ENCODE data around the gene LCTL. TPM values are rescaled to one million over a fixed set of nuclear protein-coding genes. Genes with fewer than 3 reads are reported as not detected.

LCTL gene
- total RNA-seq, 6 experiments from 2014 or later, result 0.12 to 0.76 (median 0.74) TPM

- peak; percentile 58 for DNase-seq
These were observed 8.2 kb upstream of the LCTL start for GRCh38 chr15:66573719-66574595.

GRCh38 chr15:66573348-66573718 lies 7.5 kb upstream of the LCTL start:
- DNase-seq, result no peak
- H3K9me3 Mint-ChIP-seq, result no peaks in the 10 kb centered on the region
- peaks cover 28% of the 10 kb centered on the region for H3K4me1 Mint-ChIP-seq (ENCODE audit: low read depth)
- no peaks in the 10 kb centered on the region for H3K36me3 Mint-ChIP-seq (ENCODE audit: low read depth)
- 0 out of 2 replicates have a peak, but pooled peaks cover 3% of the 10 kb centered on the region for H3K27me3 Mint-ChIP-seq (ENCODE audit: insufficient read depth)
- H3K27ac Mint-ChIP-seq, result no peak overlapping the region
- H3K4me3 Mint-ChIP-seq, result no peak overlapping the region
- TF ChIP-seq CTCF (IDR thresholded peaks at IDR 0.05), result no peak

More at GRCh38 chr15:66573719-66574595, 8.2 kb upstream of the LCTL start:
- peaks cover 31% of the 10 kb centered on the region for H3K4me1 Mint-ChIP-seq (ENCODE audit: low read depth)
- peak overlapping the region; percentile 48 for H3K4me3 Mint-ChIP-seq
- no peaks in the 10 kb centered on the region for H3K36me3 Mint-ChIP-seq (ENCODE audit: low read depth)
- H3K27me3 Mint-ChIP-seq (ENCODE audit: insufficient read depth), result 0 out of 2 replicates have a peak, but pooled peaks cover 3% of the 10 kb centered on the region
- TF ChIP-seq CTCF (IDR thresholded peaks at IDR 0.05), result no peak
- H3K9me3 Mint-ChIP-seq, result no peaks in the 10 kb centered on the region
- peak overlapping the region; percentile 64 for H3K27ac Mint-ChIP-seq

GRCh38 chr15:66572146-66572545 lies 6.3 kb upstream of the LCTL start:
- Mint-ChIP-seq H3K4me3 (no peak overlapping the region), H3K9me3 (no peaks in the 10 kb centered on the region), H3K27ac (no peak overlapping the region), H3K27me3 (ENCODE audit: insufficient read depth) (no peaks in the 10 kb centered on the region), H3K4me1 (ENCODE audit: low read depth) (peaks cover 21% of the 10 kb centered on the region), H3K36me3 (ENCODE audit: low read depth) (no peaks in the 10 kb centered on the region)
- DNase-seq, result no peak
- no peak for TF ChIP-seq CTCF (IDR thresholded peaks at IDR 0.05)

- no peak overlapping the region for H3K27ac Mint-ChIP-seq
- H3K36me3 Mint-ChIP-seq (ENCODE audit: low read depth), result no peaks in the 10 kb centered on the region
- DNase-seq, result no peak
- no peaks in the 10 kb centered on the region for H3K9me3 Mint-ChIP-seq
- no peak for TF ChIP-seq CTCF (IDR thresholded peaks at IDR 0.05)
- H3K4me3 Mint-ChIP-seq, result no peak overlapping the region
- peaks cover 2% of the 10 kb centered on the region; the same call in 1 of the 2 replicates for H3K27me3 Mint-ChIP-seq (ENCODE audit: insufficient read depth)
- H3K4me1 Mint-ChIP-seq (ENCODE audit: low read depth), result peaks cover 33% of the 10 kb centered on the region
These were observed 5.2 kb upstream of the LCTL start for GRCh38 chr15:66570842-66571478.

- Mint-ChIP-seq H3K4me3 (no peak overlapping the region), H3K4me1 (ENCODE audit: low read depth) (peaks cover 38% of the 10 kb centered on the region)
- no peak for TF ChIP-seq CTCF (IDR thresholded peaks at IDR 0.05)
These were observed 4.5 kb upstream of the LCTL start for GRCh38 chr15:66570327-66570726.

More at GRCh38 chr15:66570327-66570726, 4.5 kb upstream of the LCTL start:
- Mint-ChIP-seq H3K27ac (no peak overlapping the region), H3K36me3 (ENCODE audit: low read depth) (no peaks in the 10 kb centered on the region), H3K27me3 (ENCODE audit: insufficient read depth) (peaks cover 2% of the 10 kb centered on the region; the same call in 1 of the 2 replicates), H3K9me3 (no peaks in the 10 kb centered on the region)
- no peak for DNase-seq
